K562 (cell line): ENCODE results near the gene PMPCB. TPM values are rescaled to one million over a fixed set of nuclear protein-coding genes. Genes with fewer than 3 reads are reported as not detected.

Experiments used
- ASH1L ChIP-seq: fragments of 450-650 bp; IDR thresholded peaks from 2 replicates; pipeline ENCODE4 v1.6.1; 2018; ENCODE audit warnings: borderline replicate concordance, mild to moderate bottlenecking, low read depth; ENCODE audit not compliant: partially characterized antibody
- CTBP1 ChIP-seq: fragments of 450-650 bp; IDR thresholded peaks from 2 replicates; pipeline ENCODE4 v1.6.1; 2016; ENCODE audit warnings: borderline replicate concordance
- ETV6 ChIP-seq, 3 experiments: fragments of 150-350 bp in 1 of 3; sonication (generic) in 1 of 3; formaldehyde crosslinking in 1 of 3; IDR thresholded peaks; 2 replicates each; pipeline versions ENCODE4 v1.6.1 to v1.8.0; 2014 to 2022; ENCODE audit warnings: borderline replicate concordance in 2 of 3, low read depth in 2 of 3, antibody characterized with exemption in 1 of 3, low read length in 1 of 3, mild to moderate bottlenecking in 1 of 3, missing genetic modification reagents in 1 of 3
- HMBOX1 ChIP-seq: sonication (generic); IDR thresholded peaks from 2 replicates; pipeline ENCODE4 v1.6.1; 2016
- KDM4B ChIP-seq, 2 experiments: fragments of 450-650 bp in 1 of 2; sonication (generic) in 1 of 2; IDR thresholded peaks; 2 replicates each; pipeline ENCODE4 v1.6.1; 2016 to 2017; ENCODE audit warnings: borderline replicate concordance in 2 of 2, antibody characterized with exemption in 1 of 2, low read depth in 1 of 2, mild to moderate bottlenecking in 1 of 2
- MTA2 ChIP-seq: fragments of 450-650 bp; IDR thresholded peaks from 2 replicates; pipeline ENCODE4 v1.6.1; 2016; ENCODE audit warnings: low read depth
- RBM22 ChIP-seq: fragments of 200-400 bp; formaldehyde crosslinking; IDR thresholded peaks from 2 replicates; pipeline ENCODE4 v1.6.1; 2018; ENCODE audit warnings: low read length, low read depth; ENCODE audit not compliant: poor library complexity, severe bottlenecking
- RREB1 ChIP-seq: fragments of 250-450 bp; sonication (Bioruptor Pico); IDR thresholded peaks from 2 replicates; pipeline ENCODE4 v1.4.0; 2020
- STAG1 ChIP-seq: sonication (generic); formaldehyde crosslinking; IDR thresholded peaks from 2 replicates; pipeline ENCODE4 v1.5.0; 2020; ENCODE audit warnings: missing genetic modification reagents, borderline replicate concordance
- THRAP3 ChIP-seq: fragments of 450-650 bp; IDR thresholded peaks from 2 replicates; pipeline ENCODE4 v1.6.1; 2016; ENCODE audit warnings: mild to moderate bottlenecking, inconsistent platforms, borderline replicate concordance
- TRIM24 ChIP-seq, 2 experiments: fragments of 450-650 bp; IDR thresholded peaks; 2 replicates each; pipeline ENCODE4 v1.6.1; 2016
- WHSC1 ChIP-seq: IDR thresholded peaks from one replicate; pipeline ENCODE4 v1.6.1; 2012; ENCODE audit warnings: low read length, control low read depth, inconsistent platforms
- ZHX1 ChIP-seq: fragments of 150-350 bp; conservative IDR thresholded peaks from 2 replicates; pipeline ENCODE4 v1.6.1; 2014; ENCODE audit warnings: low read length
- ZNF146 ChIP-seq: IDR thresholded peaks from one replicate; pipeline ENCODE4 v1.6.1; 2018; ENCODE audit warnings: missing compliant biosample characterization; ENCODE audit not compliant: unreplicated experiment
- ZNF224 ChIP-seq: sonication (generic); formaldehyde crosslinking; IDR thresholded peaks from 2 replicates; pipeline ENCODE4 v1.8.0; 2022; ENCODE audit warnings: mild to moderate bottlenecking, missing genetic modification reagents
- ZNF347 ChIP-seq: fragments of 450-650 bp; formaldehyde crosslinking; IDR thresholded peaks from 2 replicates; pipeline ENCODE4 v1.4.0; 2020; ENCODE audit warnings: low read depth, mild to moderate bottlenecking, moderate library complexity
- polyA plus RNA-seq, 8 experiments: library from polyadenylated mRNA; depleted of rRNA in 4 of 8; stranded (reverse) in 5 of 8; unstranded in 3 of 8; fragments of >200 nt; fragmentation: Nextera tagmentation in 2 of 8; fragmentation: Illumina TruSeq in 1 of 8; extraction: Ambion mirVana in 2 of 8; extraction: Trizol in 1 of 8; gene quantifications; 2 replicates each; pipeline versions ENCODE4 v1.2.1 to v1.2.3, GENCODE V29; 2011 to 2014; ENCODE audit warnings: inconsistent platforms in 1 of 8, missing spikeins in 1 of 8
- total RNA-seq, 7 experiments: library from RNA; depleted of rRNA in 6 of 7; stranded (reverse); fragments of >200 nt in 6 of 7; fragmentation: Illumina TruSeq in 2 of 7; extraction: Trizol in 2 of 7; gene quantifications; 2 replicates each; pipeline versions ENCODE4 v1.2.1 to v1.2.3, GENCODE V29; 2011 to 2021; ENCODE audit warnings: low replicate concordance in 1 of 7

Gene PMPCB
- total and polyA plus RNA-seq, 9 of the 15 experiments (the other 6 are each of a cell fraction or from before 2014, with no cell fraction given) = 61.2 to 209 (median 105) TPM

GRCh38 chr7:103296901-103297836 is at the start of gene PMPCB (continued):
- TF ChIP-seq RREB1 (CRISPR knock-in tag) = peak; percentile 96
- no peak for TF ChIP-seq ZNF347 (CRISPR knock-in tag)
- peak; percentile 48; the same call in 1 of the 2 replicates for TF ChIP-seq STAG1 (CRISPR knock-in tag)
- TF ChIP-seq ZNF224 = no peak
- TF ChIP-seq ETV6 (IDR thresholded peaks at IDR 0.05; ENCODE audit: borderline replicate concordance in 1 of 2, low read depth in 2 of 2, low read length in 1 of 2) = no peak
- no peak for TF ChIP-seq ETV6 (CRISPR knock-in tag; IDR thresholded peaks at IDR 0.05; ENCODE audit: borderline replicate concordance)
- TF ChIP-seq MTA2 = peak; percentile 74
- TF ChIP-seq RBM22 = peak; percentile 61
- TF ChIP-seq WHSC1 = no peak
- TF ChIP-seq TRIM24 (IDR thresholded peaks at IDR 0.05) = no peak
- TF ChIP-seq CTBP1 = peak; percentile 96
- 0 out of 2 replicates have a peak, but pooled peaks have one; percentile 40 for TF ChIP-seq ZHX1
- no peak for TF ChIP-seq ZNF146 (CRISPR knock-in tag)
- TF ChIP-seq THRAP3 = no peak
- TF ChIP-seq KDM4B (IDR thresholded peaks at IDR 0.05; ENCODE audit: borderline replicate concordance in 2 of 2, low read depth in 1 of 2) = peak in 1 of 2 experiments; percentile 77; a peak in 1 of 4 replicates
- TF ChIP-seq HMBOX1 = no peak
- no peak for TF ChIP-seq ASH1L
